GM18909 (cell line): ENCODE results near the gene RNF34.

Experiments used
- ATAC-seq: cut with Tn5 transposase; IDR thresholded peaks from one replicate; pipeline ENCODE4 v1.9.1; 2021; ENCODE audit warnings: mild to moderate bottlenecking; ENCODE audit not compliant: unreplicated experiment, poor library complexity

RNF34 gene

DNA sequence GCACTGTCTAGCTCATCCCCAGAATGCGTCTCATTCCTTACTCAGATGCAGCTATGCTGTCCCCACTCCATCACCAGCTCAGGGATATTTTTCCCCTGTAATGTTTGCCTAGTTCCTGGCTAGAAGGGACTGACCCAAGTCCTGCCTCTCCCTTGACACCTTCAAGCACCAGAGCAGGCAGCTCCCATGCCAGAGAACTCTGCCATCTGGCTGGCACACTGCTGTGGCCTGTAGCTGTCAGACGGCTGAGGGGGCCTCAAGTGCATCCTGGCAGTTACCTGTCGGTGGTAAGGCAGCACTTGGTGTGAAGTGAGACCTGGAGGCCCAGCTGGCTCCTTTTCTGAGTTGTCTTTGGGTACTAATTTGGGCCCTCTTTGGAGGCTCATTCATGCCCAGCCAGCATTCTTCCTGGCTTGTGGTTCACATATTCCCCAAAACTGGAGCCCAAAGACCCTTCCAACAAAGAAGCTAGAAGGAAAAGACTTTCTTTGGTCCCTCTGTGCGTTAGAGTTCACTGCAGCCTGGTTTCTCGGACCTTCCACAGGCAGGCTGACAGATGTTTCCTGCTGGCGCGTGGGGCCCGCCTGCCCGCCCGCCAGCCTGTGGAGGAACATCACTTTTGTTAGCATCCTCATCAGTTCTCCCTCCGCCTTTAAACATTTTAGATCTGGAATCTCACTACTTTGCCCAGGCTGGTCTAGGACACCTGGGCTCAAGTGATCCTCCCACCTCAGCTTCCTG, 33.0 kb downstream of the RNF34 start:
- ATAC-seq = no peak

DNA sequence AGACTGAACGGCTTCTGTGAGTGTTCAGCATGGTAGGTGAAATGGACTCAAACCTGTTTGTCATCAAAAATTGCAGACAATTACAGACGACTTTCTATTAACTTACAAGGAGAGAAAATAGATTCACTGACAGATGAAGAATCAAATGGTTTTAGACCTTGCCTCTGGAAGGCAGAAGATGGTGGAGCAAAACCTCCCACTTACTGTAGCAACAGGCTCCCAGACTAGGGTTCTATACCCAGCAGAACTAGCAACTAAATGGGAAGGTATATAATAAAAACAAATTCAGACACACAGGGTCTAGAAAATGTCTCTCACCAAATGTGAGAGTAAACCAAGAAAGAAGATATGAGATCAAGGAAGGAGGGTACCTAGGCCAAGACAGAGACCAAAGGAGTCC, 36.8 kb downstream of the RNF34 start:
- no peak for ATAC-seq

DNA sequence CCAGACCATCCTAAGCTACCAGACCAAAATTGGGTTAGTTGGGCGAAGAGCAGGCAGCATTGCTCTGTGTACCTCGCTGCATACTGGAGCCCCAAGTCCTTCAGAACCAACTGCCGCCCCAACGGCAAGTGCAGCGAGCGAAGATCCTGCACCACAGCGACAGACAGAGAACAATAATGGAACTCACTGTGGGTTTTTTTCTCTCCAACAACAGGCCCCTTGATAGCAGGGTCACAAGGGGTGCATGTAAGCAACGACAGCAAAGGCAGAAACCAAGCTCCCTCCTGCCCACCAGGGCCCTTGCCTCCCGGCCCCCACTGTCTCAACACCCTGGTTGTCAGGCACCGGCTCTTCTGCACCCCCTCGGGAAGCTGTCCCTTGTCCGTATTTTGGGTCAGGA, 39.0 kb downstream of the RNF34 start:
- ATAC-seq = no peak

DNA sequence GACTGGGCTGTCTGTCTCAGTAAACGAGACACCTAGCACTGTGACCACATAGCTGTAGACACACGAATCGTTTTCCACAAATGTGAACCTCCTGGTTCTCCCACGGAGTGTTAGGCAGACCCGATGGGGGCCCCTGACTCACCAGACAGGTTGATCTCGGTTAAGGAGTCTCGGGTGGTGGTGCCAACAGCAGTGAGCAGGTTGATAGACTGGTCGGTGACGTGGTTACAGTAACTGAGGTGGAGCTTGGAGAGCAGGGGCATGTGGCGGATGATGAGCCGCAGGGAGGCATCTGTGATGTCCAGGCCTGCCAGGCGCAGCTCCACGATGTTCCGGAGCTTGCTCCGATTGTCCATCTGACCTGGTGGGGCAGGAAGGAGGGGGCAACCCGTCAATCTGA, 39.8 kb downstream of the RNF34 start:
- ATAC-seq = no peak

DNA sequence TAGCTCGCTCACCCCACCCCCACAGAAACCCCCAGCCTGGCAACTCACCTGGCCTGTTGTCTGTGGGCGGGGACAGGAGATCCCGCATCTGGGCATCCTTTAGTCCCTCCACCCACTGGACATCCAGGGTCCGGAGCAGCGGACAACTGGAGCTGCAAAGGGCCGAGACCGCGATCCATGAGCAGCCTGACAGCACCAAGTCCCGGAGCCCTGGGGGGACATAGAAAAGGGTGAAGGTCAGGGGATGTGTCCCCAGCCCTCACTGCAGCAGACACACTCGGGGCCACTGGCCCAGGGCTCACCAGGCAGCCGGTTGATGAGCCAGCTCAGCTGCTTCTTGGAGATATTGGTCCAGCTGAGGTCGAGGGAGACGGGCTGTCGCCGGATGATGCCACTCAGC, 40.9 kb downstream of the RNF34 start:
- no peak for ATAC-seq

DNA sequence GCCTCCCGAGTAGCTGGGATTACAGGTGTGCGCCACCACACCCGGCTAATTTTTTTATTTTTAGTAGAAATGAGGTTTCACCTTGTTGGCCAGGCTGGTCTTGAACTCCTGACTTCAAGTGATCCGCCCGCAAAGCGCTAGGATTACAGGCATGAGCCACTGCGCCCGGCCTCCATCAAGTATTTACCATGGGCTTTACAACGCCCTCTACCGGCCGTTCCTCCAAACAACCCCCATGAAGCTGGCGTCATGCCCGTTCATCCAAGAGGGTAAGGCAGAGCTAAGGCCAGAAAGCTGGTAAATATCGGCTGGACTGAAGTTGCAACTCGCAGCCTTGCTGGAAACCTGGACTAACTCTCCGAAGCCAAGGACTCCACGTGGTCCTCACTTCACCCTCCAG, 41.6 kb downstream of the RNF34 start:
- no peak for ATAC-seq

DNA sequence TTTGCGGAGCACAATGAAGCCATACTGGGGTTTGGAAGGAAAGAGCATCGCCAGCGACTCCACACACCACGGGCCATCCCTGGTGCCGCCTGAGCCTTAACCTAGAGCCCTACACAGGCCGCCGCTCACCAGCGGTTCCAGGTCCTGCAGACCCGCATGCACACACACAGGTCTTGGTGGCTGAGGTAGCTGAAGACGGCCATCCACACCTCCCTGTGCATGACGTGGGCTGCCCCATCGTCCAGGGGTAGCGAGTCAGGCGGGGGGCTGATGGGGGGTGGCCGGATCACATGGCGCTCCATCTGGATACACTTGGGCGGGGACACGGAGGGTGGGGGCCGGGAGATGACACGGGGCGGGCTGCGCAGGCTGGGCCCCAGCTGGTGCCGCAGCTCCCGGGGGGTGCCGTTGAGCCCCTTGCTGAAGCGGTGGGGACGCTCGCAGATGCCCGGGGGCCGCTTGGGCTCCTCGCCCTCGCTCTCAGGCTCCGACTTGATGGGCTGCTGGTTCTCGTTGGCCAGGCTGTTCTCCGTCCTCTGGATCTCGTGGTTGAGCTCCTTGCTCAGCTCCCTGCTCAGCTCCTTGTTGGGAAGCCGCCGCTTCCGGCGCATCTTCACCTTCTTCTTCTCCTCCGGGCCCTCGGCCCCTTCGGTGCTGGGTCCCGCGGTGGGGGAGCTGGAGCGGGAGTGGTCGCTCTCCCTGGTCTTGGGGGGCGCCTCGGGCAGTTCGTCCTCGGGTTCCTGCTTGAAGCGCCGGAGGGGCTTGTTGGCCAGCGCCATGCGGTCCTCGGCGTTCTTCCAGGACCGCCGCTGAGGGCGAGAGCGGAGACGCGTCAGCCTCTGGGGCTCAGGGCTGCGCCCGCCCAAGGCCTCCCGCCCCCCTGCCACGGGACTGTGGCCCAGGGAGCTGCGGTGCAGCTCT, 42.4 kb downstream of the RNF34 start:
- ATAC-seq = no peak

DNA sequence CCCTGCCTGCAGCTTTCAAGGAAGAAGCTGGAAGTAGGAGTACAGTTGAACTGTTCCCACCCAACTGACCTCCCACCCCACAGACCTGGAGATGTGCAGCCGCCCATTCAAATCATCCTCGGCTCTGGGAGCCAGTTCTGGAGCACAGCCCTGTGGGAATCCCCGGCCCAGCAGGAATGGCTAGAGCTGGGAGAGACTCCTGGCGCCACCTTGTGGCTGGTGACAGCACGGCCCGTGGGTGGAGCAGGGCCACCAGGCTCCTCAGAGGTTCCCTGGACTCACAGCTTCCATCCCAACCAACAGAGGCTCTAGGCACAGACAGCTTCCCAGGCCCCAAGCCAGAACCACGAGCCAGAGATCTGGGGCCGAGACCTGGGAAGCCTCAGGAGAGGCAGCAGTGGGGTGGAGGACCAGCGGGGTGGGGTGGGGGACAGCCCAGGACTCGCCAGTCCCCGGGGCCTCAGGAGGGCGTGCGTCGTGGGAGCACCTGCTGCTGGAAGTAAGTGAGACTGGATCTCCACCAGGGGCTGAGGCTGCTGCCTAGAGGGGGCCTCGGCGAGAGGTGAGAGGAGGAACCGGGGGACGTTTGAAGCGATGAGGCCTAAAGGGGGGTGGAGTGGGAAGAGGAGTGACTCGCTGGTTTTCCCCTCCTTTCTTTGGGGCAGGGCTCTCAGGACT, 43.4 kb downstream of the RNF34 start:
- no peak for ATAC-seq

DNA sequence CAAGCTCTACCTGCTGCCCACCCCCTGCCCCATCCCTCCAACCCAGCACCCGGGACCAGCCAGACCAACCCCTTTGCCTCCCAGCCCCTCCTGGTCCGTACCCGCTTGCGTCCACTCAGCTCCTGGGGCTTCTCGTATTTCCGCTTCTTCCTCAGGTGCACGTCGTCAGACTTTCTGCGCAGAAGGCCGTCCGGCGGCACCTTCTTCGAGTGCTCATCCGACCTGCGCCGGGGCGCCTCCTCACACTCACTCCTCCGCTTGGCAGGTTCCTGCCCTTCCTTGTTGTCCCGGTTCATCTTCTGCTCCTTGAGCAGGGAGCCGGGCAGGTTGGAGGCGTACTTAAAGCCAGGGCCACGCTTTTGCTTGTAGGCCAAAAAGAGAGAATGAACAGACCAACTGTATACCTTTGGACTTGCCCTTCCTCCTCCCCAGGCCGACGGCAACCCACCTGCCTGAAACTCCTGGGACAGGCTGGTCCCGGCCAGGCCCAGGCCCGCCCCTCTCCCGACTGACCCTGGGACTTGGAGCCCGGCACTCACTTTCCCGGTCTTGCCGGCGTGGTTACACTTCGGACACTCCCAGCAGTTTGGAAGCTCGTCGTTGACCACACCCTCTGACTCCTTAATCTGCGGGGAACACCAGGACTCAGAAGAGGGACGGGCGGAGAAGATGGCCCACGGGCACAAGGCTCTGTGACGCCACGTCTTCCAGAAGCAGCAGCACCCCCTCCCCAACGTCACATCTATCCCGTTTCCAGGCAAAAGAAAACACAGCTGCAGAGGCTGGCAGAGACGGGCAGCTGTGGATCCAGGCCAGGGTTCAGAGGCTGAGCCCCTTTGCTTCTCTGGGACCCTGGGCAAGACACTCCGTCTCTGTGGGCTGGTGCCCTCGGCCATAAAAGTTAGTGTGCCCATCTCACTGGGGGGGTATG, 44.3 kb downstream of the RNF34 start:
- ATAC-seq = no peak

DNA sequence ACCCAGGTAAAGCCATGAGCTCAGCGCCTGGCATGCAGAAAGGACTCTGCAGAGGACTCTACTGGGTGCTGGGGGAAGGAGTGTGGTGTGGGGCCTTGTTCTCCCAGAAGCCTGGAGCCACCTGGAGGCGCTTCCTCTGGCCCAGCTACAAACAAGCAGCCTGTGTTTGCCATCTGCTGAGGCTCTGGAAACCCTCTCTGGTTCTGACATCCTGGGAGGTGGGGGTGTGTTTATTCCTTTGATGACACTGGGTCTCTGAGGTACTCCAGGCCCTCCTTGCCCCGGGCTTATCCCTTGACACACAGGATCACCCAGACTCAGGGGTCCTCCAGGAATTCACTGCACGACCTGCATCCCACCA, 44.9 kb downstream of the RNF34 start:
- ATAC-seq = no peak

DNA sequence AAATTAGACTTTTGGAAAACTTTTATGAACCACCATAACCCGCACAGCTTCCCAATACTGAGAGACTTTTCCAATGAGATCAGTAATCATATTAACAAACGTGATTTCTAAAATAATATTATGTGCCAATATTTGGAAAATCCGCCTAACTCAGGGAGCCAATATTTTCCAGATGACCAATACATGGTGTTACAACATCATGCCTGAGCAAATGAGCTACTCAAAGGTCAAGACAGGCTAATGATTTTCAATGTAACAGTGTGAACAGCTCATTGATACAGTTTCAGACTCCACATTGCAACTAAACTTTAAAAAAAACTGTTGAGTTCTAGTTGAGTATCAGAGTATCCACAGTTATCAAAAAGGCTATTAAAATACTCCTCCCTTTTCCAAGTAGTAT, 46.8 kb downstream of the RNF34 start:
- no peak for ATAC-seq

DNA sequence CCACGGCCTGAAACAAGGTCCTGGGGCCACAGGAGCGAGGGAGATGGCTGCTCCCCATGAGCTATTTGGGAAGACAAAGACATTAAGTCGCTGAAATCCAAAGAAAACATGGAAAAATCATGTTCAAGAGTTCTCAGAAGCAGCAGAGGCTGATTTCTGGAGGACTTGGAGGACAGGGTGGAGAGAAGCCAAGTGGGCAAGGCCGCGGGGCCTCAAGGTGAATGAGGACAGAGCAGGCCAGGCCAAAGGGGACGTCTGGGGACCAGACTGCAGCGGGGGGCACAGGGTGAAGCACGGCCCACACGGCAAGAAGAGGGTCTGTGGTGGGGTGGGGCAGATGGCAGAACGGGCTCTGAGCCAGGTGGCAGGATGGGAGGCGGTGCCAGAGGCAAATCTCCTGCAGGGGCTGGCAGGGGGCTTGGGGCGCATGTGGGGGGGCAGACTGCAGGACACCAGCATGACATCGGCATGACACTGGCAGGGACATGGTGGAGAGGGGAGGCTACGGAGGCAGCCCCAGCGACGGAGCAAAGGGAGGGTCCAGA, 48.9 kb downstream of the RNF34 start:
- ATAC-seq = no peak

DNA sequence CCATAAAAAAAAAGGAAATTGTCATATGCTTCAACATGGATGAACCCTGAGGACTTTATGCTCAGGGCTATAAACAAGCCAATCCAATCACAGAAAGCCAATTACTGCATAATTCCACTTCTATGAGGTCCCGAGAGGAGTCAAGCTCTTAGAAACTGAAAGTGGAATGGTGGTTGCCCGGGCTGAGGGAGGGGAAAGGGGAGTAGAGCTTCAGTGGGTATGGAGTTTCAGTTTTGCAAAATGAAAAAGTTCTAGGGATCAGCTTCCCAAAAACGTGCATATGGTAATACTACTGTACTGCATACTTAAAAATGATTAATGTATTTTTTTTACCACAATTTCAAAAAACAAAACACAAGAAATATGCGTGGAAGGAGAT, 52.0 kb downstream of the RNF34 start:
- ATAC-seq = no peak

DNA sequence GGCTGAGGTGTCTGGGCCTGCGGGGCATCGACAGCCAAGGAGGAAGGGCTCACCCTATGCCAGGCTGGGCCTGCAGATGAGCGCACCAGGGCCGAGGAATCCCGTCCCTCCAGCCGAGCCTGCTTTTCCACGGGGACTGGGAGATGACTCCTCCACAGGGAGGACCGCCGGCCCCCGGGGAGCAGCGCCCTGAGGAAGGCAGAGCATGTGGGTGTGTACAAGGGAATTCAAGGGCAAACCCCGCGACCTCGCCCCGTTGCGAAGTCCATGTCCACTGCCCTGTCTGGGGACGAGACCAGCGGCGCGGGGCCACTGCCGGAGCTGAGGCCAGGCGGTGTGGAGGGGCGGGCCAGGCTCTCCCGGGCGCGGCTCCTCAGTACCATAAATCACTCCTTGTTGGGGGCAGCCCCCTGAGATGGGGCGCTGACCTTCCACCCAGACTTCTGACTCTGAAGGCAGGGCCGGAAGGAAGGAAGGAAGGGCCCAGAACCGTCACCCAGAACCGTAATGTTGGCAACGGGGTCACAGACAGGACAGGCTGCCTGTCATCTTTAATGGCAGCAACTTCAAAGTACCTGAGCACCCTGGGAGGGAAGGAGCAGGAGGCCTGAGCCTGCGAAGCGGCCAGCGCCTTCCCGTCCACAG, 52.5 kb downstream of the RNF34 start:
- ATAC-seq = no peak

DNA sequence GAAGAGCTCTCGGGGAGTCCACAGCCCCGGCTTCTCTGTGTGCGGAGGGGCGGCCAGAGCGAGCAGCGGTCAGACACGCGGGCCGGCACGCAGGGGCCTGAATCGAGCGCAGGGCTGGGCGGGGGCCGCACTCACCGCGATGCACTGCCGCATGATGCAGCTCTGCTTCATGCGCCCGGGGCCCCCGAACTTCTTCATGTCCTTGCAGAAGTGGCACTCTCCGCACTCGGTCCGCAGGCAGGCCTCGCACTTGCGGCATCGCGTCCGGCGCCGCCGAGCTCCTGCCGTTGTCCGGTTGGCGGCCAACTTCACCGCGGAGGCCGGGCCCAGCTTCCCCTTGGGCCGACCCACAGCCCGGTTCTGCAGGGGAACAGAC, 53.1 kb downstream of the RNF34 start:
- ATAC-seq = no peak

DNA sequence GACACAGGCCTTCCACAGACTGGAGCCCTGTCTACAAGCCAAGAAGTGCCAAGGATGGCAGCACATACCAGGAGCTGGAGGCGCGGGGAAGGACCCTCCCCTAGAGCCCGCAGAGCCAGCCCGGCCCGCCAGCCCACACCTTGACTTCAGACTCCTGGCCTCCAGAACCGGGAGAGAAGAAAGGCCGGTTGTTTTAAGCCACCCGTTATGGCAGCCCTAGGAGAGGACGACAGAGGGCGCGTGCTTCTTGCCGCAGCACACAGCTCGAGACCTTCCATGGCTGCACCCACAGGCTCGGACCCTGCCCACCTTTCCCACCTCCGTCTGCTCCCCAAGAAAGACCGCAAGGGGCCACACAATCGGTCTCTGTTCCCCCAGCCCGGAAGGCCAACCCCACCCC, 53.7 kb downstream of the RNF34 start:
- no peak for ATAC-seq

DNA sequence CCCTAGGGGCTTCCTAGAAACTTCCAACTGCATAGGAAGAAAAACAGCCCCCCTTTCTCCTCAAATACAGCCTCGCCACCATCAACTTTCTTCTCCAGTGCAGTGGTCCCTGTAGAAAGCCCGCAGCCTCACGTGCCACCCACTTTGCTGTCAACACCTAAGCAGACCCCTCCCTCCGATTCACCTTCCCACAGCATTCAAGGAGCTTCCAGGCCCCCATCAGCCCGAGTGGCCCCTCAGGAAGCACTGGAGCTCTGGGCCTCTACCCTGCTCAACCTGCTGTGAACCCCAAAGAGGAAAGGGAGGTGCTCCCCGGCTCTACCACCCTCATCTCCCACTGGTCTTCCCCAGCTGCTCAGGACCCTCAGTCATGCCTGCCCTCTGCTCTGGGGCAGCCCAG, 55.0 kb downstream of the RNF34 start:
- ATAC-seq = no peak

DNA sequence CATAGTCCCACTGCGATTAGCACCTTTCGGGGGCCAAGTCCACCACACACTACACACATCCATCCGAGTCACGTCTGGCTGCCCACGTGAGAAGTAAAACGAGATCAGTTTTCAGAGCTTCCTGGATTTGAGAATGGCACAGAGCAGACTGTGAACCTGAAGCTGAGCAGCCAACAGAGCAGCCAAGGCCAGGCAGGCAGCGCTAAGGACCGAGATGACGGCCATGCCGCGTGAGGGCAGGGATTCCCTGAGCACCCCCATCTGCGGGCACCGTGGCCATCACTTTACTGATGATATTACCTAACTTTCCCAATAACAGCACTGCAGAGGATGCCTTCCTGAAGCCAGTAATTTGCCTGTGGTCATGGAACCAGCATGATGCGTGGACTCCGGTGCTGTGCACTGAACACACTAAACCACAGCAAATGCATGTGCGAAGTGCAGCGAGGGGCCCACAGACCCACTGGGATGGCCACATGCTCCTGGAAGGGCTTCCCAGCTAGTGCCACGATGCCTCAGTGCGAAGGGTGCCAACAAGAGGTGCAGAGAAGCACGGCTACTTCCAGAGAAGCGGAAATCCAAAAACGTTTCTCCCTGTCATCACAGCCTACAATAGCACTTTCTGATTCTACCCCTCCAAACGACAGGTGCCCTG, 56.0 kb downstream of the RNF34 start:
- no peak for ATAC-seq

DNA sequence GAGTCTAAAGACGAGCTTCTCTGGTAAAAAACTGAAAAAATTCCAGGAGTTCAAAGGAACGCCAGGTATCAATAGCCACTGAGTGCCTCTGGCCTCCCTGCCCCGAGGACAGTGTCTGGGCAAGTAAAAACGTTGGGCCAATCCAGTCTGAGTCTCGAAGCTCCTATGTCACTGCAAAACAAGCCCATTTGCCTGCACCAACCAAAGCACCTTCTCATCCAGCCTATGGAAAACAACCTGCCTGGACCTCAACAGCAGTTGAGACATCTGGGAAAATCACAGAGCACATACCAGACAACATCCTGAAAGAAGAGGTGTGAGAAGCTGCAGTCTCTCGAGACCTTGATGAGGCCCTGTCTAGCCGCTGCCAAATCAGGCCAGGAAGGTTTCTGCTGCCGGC, 56.6 kb downstream of the RNF34 start:
- no peak for ATAC-seq
